Caco-2 (cell line): ENCODE measurements around the gene CSMD2. TPM values are rescaled to one million over a fixed set of nuclear protein-coding genes. Genes with fewer than 3 reads are reported as not detected.

Experiments used
- BruUV-seq: library from RNA; stranded (reverse); fragments of 400-500 nt; replicated peaks from 2 replicates; lab custom pipeline; 2021; lab: Mats Ljungman, UMichigan
- CTCF ChIA-PET: fragments of 300-600 bp; sonication (Branson Sonifier 250); formaldehyde crosslinking; loops from one replicate; lab custom pipeline; 2022; ENCODE audit warnings: antibody characterized with exemption; lab: Charles Lee
- POLR2A ChIA-PET: fragments of 300-600 bp; sonication (Branson Sonifier 250); formaldehyde crosslinking; loops from one replicate; lab custom pipeline; 2022; ENCODE audit warnings: antibody characterized with exemption; lab: Charles Lee
- DNase-seq, 2 experiments: peaks; one replicate each; pipeline versions ENCODE4 v3.0.0 to v3.0.0-alpha.2; 2020 to 2022
- H3K27me3 ChIP-seq: replicated peaks from 2 replicates; pipeline ENCODE4 v1.6.0; 2011; ENCODE audit warnings: low read length; ENCODE audit not compliant: control insufficient read depth, insufficient read depth
- H3K36me3 ChIP-seq: 2 replicates; pipeline ENCODE4 v1.5.1; 2011; ENCODE audit warnings: low read length; ENCODE audit not compliant: control insufficient read depth, insufficient read depth
- H3K4me1 ChIP-seq: fragments of 250-450 bp; sonication (Bioruptor Pico); 2 replicates; pipeline ENCODE4 v1.5.1; 2020; ENCODE audit warnings: mild to moderate bottlenecking
- H3K4me3 ChIP-seq: 2 replicates; pipeline ENCODE4 v1.5.1; 2011; ENCODE audit warnings: low read depth, mild to moderate bottlenecking, control low read depth, low read length
- H3K9me3 ChIP-seq: fragments of 250-450 bp; sonication (Bioruptor Pico); 2 replicates; pipeline ENCODE4 v1.5.1; 2020; ENCODE audit warnings: mild to moderate bottlenecking, moderate library complexity
- H3K27ac Mint-ChIP-seq: one replicate; pipeline ENCODE4 v1.8.0; 2022; ENCODE audit warnings: mixed read lengths; ENCODE audit not compliant: unreplicated experiment
- H3K27me3 Mint-ChIP-seq: one replicate; pipeline ENCODE4 v1.8.0; 2022; ENCODE audit warnings: mixed read lengths; ENCODE audit not compliant: insufficient read depth, unreplicated experiment
- H3K36me3 Mint-ChIP-seq: one replicate; pipeline ENCODE4 v1.8.0; 2022; ENCODE audit warnings: mild to moderate bottlenecking, mixed read lengths; ENCODE audit not compliant: insufficient read depth, unreplicated experiment
- H3K4me1 Mint-ChIP-seq: one replicate; pipeline ENCODE4 v1.8.0; 2022; ENCODE audit warnings: low read depth, mixed read lengths; ENCODE audit not compliant: unreplicated experiment
- H3K4me3 Mint-ChIP-seq: one replicate; pipeline ENCODE4 v1.8.0; 2022; ENCODE audit warnings: mild to moderate bottlenecking, moderate library complexity, mixed read lengths; ENCODE audit not compliant: unreplicated experiment
- H3K9me3 Mint-ChIP-seq: one replicate; pipeline ENCODE4 v1.8.0; 2022; ENCODE audit warnings: mixed read lengths; ENCODE audit not compliant: unreplicated experiment
- intact Hi-C: fragments of 100-400 bp; cut with micrococcal nuclease; formaldehyde crosslinking; loops from one replicate; pipeline ENCODE4 v1.10.0; 2022; ENCODE audit not compliant: unreplicated experiment
- total RNA-seq: library from RNA; stranded (reverse); gene quantifications from 2 replicates; pipeline ENCODE4 v1.2.3, GENCODE V29; 2022
- TF ChIP-seq, protein P1 (sequence below), 2 experiments: fragments of 200-600 bp in 1 of 2; IDR thresholded peaks; 1 replicate in 1 of 2; 2 replicates in 1 of 2; pipeline versions ENCODE4 v1.5.1 to v1.8.0; 2011 to 2022; ENCODE audit warnings: antibody characterized with exemption in 1 of 2, control low read depth in 1 of 2, inconsistent platforms in 1 of 2, low read depth in 1 of 2, low read length in 1 of 2, mild to moderate bottlenecking in 1 of 2, moderate library complexity in 1 of 2; ENCODE audit not compliant: insufficient read depth in 1 of 2, severe bottlenecking in 1 of 2, unreplicated experiment in 1 of 2

CSMD2 gene
- total RNA-seq, 1 experiment from 2014 or later: not detected

DNA sequence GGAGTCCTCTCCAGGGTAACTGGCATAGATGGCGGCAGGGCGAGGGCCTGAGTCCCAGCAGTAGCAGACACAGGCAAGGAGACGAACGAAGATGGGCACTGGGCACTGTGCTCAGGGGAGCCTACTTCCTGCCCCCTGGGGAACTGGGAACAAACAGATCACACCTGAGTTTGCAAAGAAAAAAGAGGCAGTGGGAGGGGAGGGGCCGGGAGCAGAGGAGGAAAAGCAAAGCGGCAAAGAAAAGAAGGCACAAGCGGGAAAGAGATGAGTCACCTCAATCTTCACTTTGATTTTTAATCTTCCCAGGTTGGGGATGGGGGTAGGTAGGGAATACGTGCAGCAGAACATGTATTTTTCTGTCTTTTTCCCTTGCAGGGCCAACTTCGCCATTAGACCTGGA is 648.6 kb downstream of the CSMD2 start:
- POLR2A ChIA-PET: no interaction called here
- H3K9me3 Mint-ChIP-seq: no peaks in the 10 kb centered on the region
- DNase-seq: no peak
- H3K4me3 ChIP-seq: no peak overlapping the region
- no peaks in the 10 kb centered on the region for H3K36me3 ChIP-seq
- H3K4me1 ChIP-seq: no peaks in the 10 kb centered on the region
- no TSS peak for BruUV-seq
- no peak overlapping the region for H3K27ac Mint-ChIP-seq
- no peaks in the 10 kb centered on the region for H3K4me1 Mint-ChIP-seq
- intact Hi-C loops: no loop called here
- H3K9me3 ChIP-seq: no peaks in the 10 kb centered on the region
- no peaks in the 10 kb centered on the region for H3K27me3 ChIP-seq
- no peaks in the 10 kb centered on the region for H3K36me3 Mint-ChIP-seq
- CTCF ChIA-PET: no interaction called here
- TF ChIP-seq, protein P1, sequence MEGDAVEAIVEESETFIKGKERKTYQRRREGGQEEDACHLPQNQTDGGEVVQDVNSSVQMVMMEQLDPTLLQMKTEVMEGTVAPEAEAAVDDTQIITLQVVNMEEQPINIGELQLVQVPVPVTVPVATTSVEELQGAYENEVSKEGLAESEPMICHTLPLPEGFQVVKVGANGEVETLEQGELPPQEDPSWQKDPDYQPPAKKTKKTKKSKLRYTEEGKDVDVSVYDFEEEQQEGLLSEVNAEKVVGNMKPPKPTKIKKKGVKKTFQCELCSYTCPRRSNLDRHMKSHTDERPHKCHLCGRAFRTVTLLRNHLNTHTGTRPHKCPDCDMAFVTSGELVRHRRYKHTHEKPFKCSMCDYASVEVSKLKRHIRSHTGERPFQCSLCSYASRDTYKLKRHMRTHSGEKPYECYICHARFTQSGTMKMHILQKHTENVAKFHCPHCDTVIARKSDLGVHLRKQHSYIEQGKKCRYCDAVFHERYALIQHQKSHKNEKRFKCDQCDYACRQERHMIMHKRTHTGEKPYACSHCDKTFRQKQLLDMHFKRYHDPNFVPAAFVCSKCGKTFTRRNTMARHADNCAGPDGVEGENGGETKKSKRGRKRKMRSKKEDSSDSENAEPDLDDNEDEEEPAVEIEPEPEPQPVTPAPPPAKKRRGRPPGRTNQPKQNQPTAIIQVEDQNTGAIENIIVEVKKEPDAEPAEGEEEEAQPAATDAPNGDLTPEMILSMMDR (IDR thresholded peaks at IDR 0.05; ENCODE audit: insufficient read depth in 1 of 2, low read depth in 1 of 2, low read length in 1 of 2, severe bottlenecking in 1 of 2, unreplicated experiment in 1 of 2): no peak
- H3K4me3 Mint-ChIP-seq: no peak overlapping the region
- peaks cover 6% of the 10 kb centered on the region for H3K27me3 Mint-ChIP-seq

DNA sequence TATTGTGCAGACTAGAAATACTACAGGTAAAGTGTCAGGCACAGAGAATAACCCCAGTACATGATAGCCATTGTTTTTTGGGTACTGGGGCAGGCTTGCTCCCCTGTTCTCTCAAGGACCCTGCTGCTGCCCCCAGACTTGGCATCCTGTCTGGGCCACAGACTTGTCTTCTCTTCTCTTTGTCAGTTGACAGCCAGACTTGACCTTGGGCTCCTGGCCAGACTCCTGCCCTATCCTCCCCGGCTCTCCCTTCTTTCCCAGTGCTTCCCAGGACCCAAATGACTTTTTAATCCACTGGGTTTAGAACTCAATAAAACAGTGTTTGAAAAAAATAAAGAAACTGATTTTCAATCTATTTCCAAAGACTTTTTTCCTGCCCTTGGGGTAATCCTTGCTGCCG is 649.4 kb downstream of the CSMD2 start:
- intact Hi-C loops: no loop called here
- no peak for DNase-seq
- Mint-ChIP-seq H3K36me3 (no peaks in the 10 kb centered on the region), H3K4me3 (no peak overlapping the region), H3K27me3 (peaks cover 6% of the 10 kb centered on the region), H3K27ac (no peak overlapping the region), H3K4me1 (no peaks in the 10 kb centered on the region), H3K9me3 (no peaks in the 10 kb centered on the region)
- no TSS peak for BruUV-seq
- POLR2A ChIA-PET: no interaction called here
- Histone ChIP-seq H3K36me3 (no peaks in the 10 kb centered on the region), H3K9me3 (no peaks in the 10 kb centered on the region), H3K4me3 (no peak overlapping the region), H3K4me1 (no peaks in the 10 kb centered on the region), H3K27me3 (no peaks in the 10 kb centered on the region)
- TF ChIP-seq, protein P1 (IDR thresholded peaks at IDR 0.05; ENCODE audit: insufficient read depth in 1 of 2, low read depth in 1 of 2, low read length in 1 of 2, severe bottlenecking in 1 of 2, unreplicated experiment in 1 of 2): no peak
- CTCF ChIA-PET: no interaction called here

DNA sequence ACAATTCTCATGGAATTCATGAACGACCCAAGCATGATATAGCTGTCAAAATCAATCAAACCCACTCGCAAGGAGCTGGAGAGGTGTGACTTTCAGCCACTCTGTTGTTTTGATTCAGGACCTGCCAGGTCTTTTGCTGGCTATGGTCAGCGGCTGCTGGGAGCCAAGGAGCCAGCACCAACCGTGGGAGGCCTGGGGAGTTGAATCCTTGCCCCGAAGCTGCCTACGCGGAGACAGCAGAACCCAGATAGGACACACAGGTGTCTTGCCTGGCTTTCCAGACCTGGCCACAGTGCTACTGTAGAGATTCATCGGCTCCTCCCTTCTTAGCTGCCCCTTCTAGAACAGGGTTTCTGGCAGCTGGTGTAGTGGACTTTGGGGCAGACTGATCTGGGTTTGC is 649.9 kb downstream of the CSMD2 start:
- POLR2A ChIA-PET: no interaction called here
- Mint-ChIP-seq H3K27me3 (peaks cover 6% of the 10 kb centered on the region), H3K27ac (no peak overlapping the region), H3K9me3 (no peaks in the 10 kb centered on the region), H3K4me3 (no peak overlapping the region), H3K4me1 (no peaks in the 10 kb centered on the region), H3K36me3 (no peaks in the 10 kb centered on the region)
- Histone ChIP-seq H3K9me3 (no peaks in the 10 kb centered on the region), H3K4me1 (no peaks in the 10 kb centered on the region), H3K4me3 (no peak overlapping the region), H3K36me3 (no peaks in the 10 kb centered on the region), H3K27me3 (no peaks in the 10 kb centered on the region)
- TF ChIP-seq, protein P1 (IDR thresholded peaks at IDR 0.05; ENCODE audit: insufficient read depth in 1 of 2, low read depth in 1 of 2, low read length in 1 of 2, severe bottlenecking in 1 of 2, unreplicated experiment in 1 of 2): no peak
- CTCF ChIA-PET: no interaction called here
- intact Hi-C loops: no loop called here
- BruUV-seq: no TSS peak
- no peak for DNase-seq
